ENCODE data around the gene TOLLIP. TPM values are rescaled to one million over a fixed set of nuclear protein-coding genes. Genes with fewer than 3 reads are reported as not detected.
A peak's percentile ranks its signal among the peaks of the same experiment; 100 is the strongest.

The TOLLIP gene
- total RNA-seq, 1 experiment from 2014 or later, result 32.3 TPM

- Histone ChIP-seq H3K9ac (ENCODE audit: extremely low read depth, insufficient read length, low read length) (no peak overlapping the region), H3K4me1 (ENCODE audit: insufficient read depth, low read length) (no peaks in the 10 kb centered on the region; the same call in 1 of the 2 replicates), H3K14ac (ENCODE audit: insufficient read depth, low read length) (no peak overlapping the region), H2BK20ac (ENCODE audit: low read depth, low read length, poor library complexity, severe bottlenecking) (no peak overlapping the region), H3K27ac (ENCODE audit: insufficient read length, low read depth, low read length) (no peak overlapping the region), H3K27me3 (ENCODE audit: insufficient read depth, low read length) (no peaks in the 10 kb centered on the region), H3K4ac (ENCODE audit: low read depth, low read length) (no peak overlapping the region), H3K79me1 (ENCODE audit: insufficient read depth, low read depth, low read length, poor library complexity, severe bottlenecking) (peaks cover 9% of the 10 kb centered on the region), H4K20me1 (ENCODE audit: control insufficient read depth, insufficient read depth, insufficient read length) (no peaks in the 10 kb centered on the region), H2BK120ac (ENCODE audit: low read depth, low read length, poor library complexity, severe bottlenecking) (no peak overlapping the region), H2BK15ac (ENCODE audit: low read depth, low read length) (no peak overlapping the region), H3K56ac (ENCODE audit: insufficient read length, low read depth, low read length) (no peak overlapping the region), H4K5ac (ENCODE audit: insufficient read length, low read depth, low read length) (no peak overlapping the region), H3K9me3 (ENCODE audit: control insufficient read depth, low read depth, low read length) (no peaks in the 10 kb centered on the region), H2BK5ac (ENCODE audit: insufficient read length, low read length) (no peak overlapping the region), H3T11ph (ENCODE audit: low read length) (no peak overlapping the region), H4K91ac (ENCODE audit: insufficient read length, low read depth, low read length) (no peak overlapping the region), H3K23ac (ENCODE audit: insufficient read length, low read depth, low read length) (no peak overlapping the region), H4K8ac (replicated peaks; ENCODE audit: insufficient read length, low read depth, low read length) (no peak overlapping the region), H2AFZ (ENCODE audit: low read length) (no peak overlapping the region), H3K23me2 (ENCODE audit: insufficient read length, low read depth, low read length, poor library complexity, severe bottlenecking) (no peaks in the 10 kb centered on the region), H2AK5ac (ENCODE audit: insufficient read length, low read length) (no peak overlapping the region), H3K79me2 (ENCODE audit: insufficient read depth, low read length) (no peaks in the 10 kb centered on the region; the same call in 1 of the 2 replicates), H2BK12ac (ENCODE audit: insufficient read length, low read depth, low read length) (no peak overlapping the region), H3K4me2 (ENCODE audit: insufficient read depth, insufficient read length, low read length) (no peak overlapping the region), H3K18ac (ENCODE audit: insufficient read length, low read depth, low read length) (no peak overlapping the region)
- TF ChIP-seq CTCF (conservative IDR thresholded peaks at IDR 0.05), result no peak
- Mint-ChIP-seq H3K27me3 (ENCODE audit: low read depth) (no peaks in the 10 kb centered on the region), H3K27ac (no peak overlapping the region), H3K9me3 (no peaks in the 10 kb centered on the region), H3K4me1 (peaks cover 13 to 20% of the 10 kb centered on the region in 2 experiments), H3K36me3 (ENCODE audit: insufficient read depth in 1 of 3, low read depth in 3 of 3) (peaks cover 3 to 21% (median 5%) of the 10 kb centered on the region in 3 experiments; a peak in 5 of 7 replicates), H3K4me3 (no peak overlapping the region)
- no CpG with 5 or more reads among the region's 25 CpGs for WGBS (ENCODE audit: extremely low coverage, insufficient read length, low lambda C conversion rate)
- peak; percentile 13 for DNase-seq
These were observed 12.3 kb downstream of the TOLLIP start for GRCh38 chr11:1297011-1297575.

Measured in H9 (cell line).